ENCODE measurements around the gene ITPRID2. TPM values are rescaled to one million over a fixed set of nuclear protein-coding genes. Genes with fewer than 3 reads are reported as not detected.

Gene ITPRID2
- total RNA-seq, 1 donor from 2014 or later = 50.9 TPM

- Mint-ChIP-seq H3K27me3 (peaks cover 12% of the 10 kb centered on the region), H3K9me3 (no peaks in the 10 kb centered on the region), H3K4me3 (no peak overlapping the region), H3K27ac (no peak overlapping the region), H3K36me3 (ENCODE audit: low read depth) (no peaks in the 10 kb centered on the region), H3K4me1 (no peaks in the 10 kb centered on the region)
- intact Hi-C loops (cut with micrococcal nuclease) = no loop called here
- DNase-seq = no peak
These were observed 81.1 kb downstream of the ITPRID2 start for GRCh38 chr2:181972431-181973170.

GRCh38 chr2:181973171-181973783, 81.7 kb downstream of the ITPRID2 start:
- no peaks in the 10 kb centered on the region for H3K4me1 Mint-ChIP-seq
- intact Hi-C loops (cut with micrococcal nuclease) = no loop called here
- DNase-seq = no peak
- H3K27ac Mint-ChIP-seq = no peak overlapping the region
- H3K27me3 Mint-ChIP-seq = peaks cover 7% of the 10 kb centered on the region
- no peak overlapping the region for H3K4me3 Mint-ChIP-seq
- no peaks in the 10 kb centered on the region for H3K9me3 Mint-ChIP-seq
- no peaks in the 10 kb centered on the region for H3K36me3 Mint-ChIP-seq (ENCODE audit: low read depth)

GRCh38 chr2:181977661-181978350, 86.3 kb downstream of the ITPRID2 start:
- H3K4me1 Mint-ChIP-seq = no peaks in the 10 kb centered on the region
- H3K27me3 Mint-ChIP-seq = peaks cover 2% of the 10 kb centered on the region
- H3K4me3 Mint-ChIP-seq = no peak overlapping the region
- no peaks in the 10 kb centered on the region for H3K36me3 Mint-ChIP-seq (ENCODE audit: low read depth)
- no peak overlapping the region for H3K27ac Mint-ChIP-seq
- no peak for DNase-seq
- H3K9me3 Mint-ChIP-seq = peaks cover 3% of the 10 kb centered on the region
- intact Hi-C loops (cut with micrococcal nuclease) = no loop called here

GRCh38 chr2:181978351-181979150, 87.0 kb downstream of the ITPRID2 start:
- DNase-seq = no peak
- H3K36me3 Mint-ChIP-seq (ENCODE audit: low read depth) = no peaks in the 10 kb centered on the region
- no peak overlapping the region for H3K27ac Mint-ChIP-seq
- H3K9me3 Mint-ChIP-seq = peaks cover 3% of the 10 kb centered on the region
- no peaks in the 10 kb centered on the region for H3K4me1 Mint-ChIP-seq
- intact Hi-C loops (cut with micrococcal nuclease) = no loop called here
- H3K27me3 Mint-ChIP-seq = peaks cover 2% of the 10 kb centered on the region
- no peak overlapping the region for H3K4me3 Mint-ChIP-seq

Other genes with a start within 250 kb of the ITPRID2 start
- 0.14 TPM in 1 of 2 replicates, not detected in the other for gene CERKL, start 234.6 kb upstream of the ITPRID2 start, total RNA-seq
- gene NEUROD1, start 211.2 kb upstream of the ITPRID2 start, total RNA-seq = not detected in 2 replicates
- not detected in 2 replicates for gene PPP1R1C, start 94.1 kb downstream of the ITPRID2 start, total RNA-seq